HCT116 (cell line): ENCODE results near the gene ENGASE. TPM values are rescaled to one million over a fixed set of nuclear protein-coding genes. Genes with fewer than 3 reads are reported as not detected.

Experiments
- ATAC-seq: fragments of 200-7000 bp; cut with Tn5 transposase; 2 replicates; pipeline ENCODE4 v1.9.1; 2020; ENCODE audit warnings: mild to moderate bottlenecking, moderate library complexity
- BruUV-seq: library from RNA; stranded (reverse); fragments of 400-500 nt; replicated peaks from 2 replicates; lab custom pipeline; 2021; lab: Mats Ljungman, UMichigan
- CTCF ChIA-PET: fragments of 300-600 bp; sonication (Branson Sonifier 250); formaldehyde crosslinking; loops from one replicate; lab custom pipeline; 2021; ENCODE audit warnings: antibody characterized with exemption; lab: Charles Lee
- POLR2A ChIA-PET: fragments of 300-600, 350-600 bp; sonication (Branson Sonifier 250); formaldehyde crosslinking; loops from one replicate; lab custom pipeline; 2021; ENCODE audit warnings: antibody characterized with exemption; lab: Charles Lee
- RAD21 ChIA-PET, 2 experiments: fragments of 300-600 bp; sonication (Branson Sonifier 250); formaldehyde crosslinking; loops; one replicate each; lab custom pipeline; 2023; ENCODE audit warnings: low total read pairs in 2 of 2; ENCODE audit not compliant: uncharacterized antibody in 2 of 2, unreplicated experiment in 2 of 2, low non-redundant PET in 1 of 2; lab: Charles Lee
- DNase-seq: peaks from one replicate; pipeline ENCODE4 v3.0.0-alpha.2; 2010; ENCODE audit warnings: low read depth, low spot score
- H2AFZ ChIP-seq: fragments of 200-600 bp; shearing (Covaris generic), sonication (generic); 2 replicates; pipeline ENCODE4 v1.6.1; 2017; ENCODE audit warnings: low read depth, mixed run types, mixed read lengths, antibody characterized with exemption, low read length; ENCODE audit not compliant: poor library complexity, severe bottlenecking
- H3K27ac ChIP-seq: 2 replicates; pipeline ENCODE4 v1.5.1; 2012; ENCODE audit warnings: low read depth, low read length
- H3K27me3 ChIP-seq: fragments of 200-600 bp; sonication (generic); 2 replicates; pipeline ENCODE4 v1.6.1; 2016; ENCODE audit warnings: mixed run types, low read length, mixed read lengths; ENCODE audit not compliant: insufficient read depth
- H3K36me3 ChIP-seq, 2 experiments: fragments of 200-500 bp in 1 of 2; fragments of 200-600 bp in 1 of 2; sonication (Bioruptor generic) in 1 of 2; sonication (generic) in 1 of 2; 2 replicates each; pipeline versions ENCODE4 v1.5.1 to v1.6.1; 2014 to 2016; ENCODE audit warnings: low read length in 2 of 2, inconsistent platforms in 1 of 2, mixed read lengths in 1 of 2, mixed run types in 1 of 2; ENCODE audit not compliant: insufficient read depth in 2 of 2, control insufficient read depth in 1 of 2
- H3K4me1 ChIP-seq, 2 experiments: fragments of 200-600 bp in 1 of 2; sonication (generic) in 1 of 2; 2 replicates each; pipeline versions ENCODE4 v1.5.1 to v1.6.1; 2012 to 2017; ENCODE audit warnings: low read length in 2 of 2, inconsistent platforms in 1 of 2, mild to moderate bottlenecking in 1 of 2, mixed read lengths in 1 of 2, mixed run types in 1 of 2, moderate library complexity in 1 of 2; ENCODE audit not compliant: insufficient read depth in 2 of 2, control insufficient read depth in 1 of 2
- H3K4me2 ChIP-seq: fragments of 200-600 bp; sonication (generic); 2 replicates; pipeline ENCODE4 v1.6.1; 2017; ENCODE audit warnings: mixed run types, low read length, mixed read lengths
- H3K4me3 ChIP-seq, 2 experiments: fragments of 200-600 bp in 1 of 2; sonication (generic) in 1 of 2; replicated peaks in 1 of 2; 2 replicates each; pipeline ENCODE4 v1.5.1; 2011 to 2016; ENCODE audit warnings: low read length in 2 of 2, control low read depth in 1 of 2, low read depth in 1 of 2, mild to moderate bottlenecking in 1 of 2, mixed read lengths in 1 of 2, mixed run types in 1 of 2
- H3K79me2 ChIP-seq: fragments of 200-600 bp; sonication (generic); 2 replicates; pipeline ENCODE4 v1.6.1; 2017; ENCODE audit warnings: mild to moderate bottlenecking, mixed run types, low read length, moderate library complexity, mixed read lengths; ENCODE audit not compliant: insufficient read depth
- H3K9ac ChIP-seq: fragments of 200-600 bp; sonication (generic); 2 replicates; pipeline ENCODE4 v1.6.1; 2016; ENCODE audit warnings: low read length, mixed read lengths
- H3K9me2 ChIP-seq: fragments of 200-600 bp; sonication (generic), shearing (Covaris generic); 2 replicates; pipeline ENCODE4 v1.6.1; 2017; ENCODE audit warnings: mixed run types, mild to moderate bottlenecking, moderate library complexity; ENCODE audit not compliant: insufficient read depth
- H3K9me3 ChIP-seq, 2 experiments: fragments of 200-500 bp in 1 of 2; fragments of 200-600 bp in 1 of 2; sonication (Bioruptor generic) in 1 of 2; sonication (generic) in 1 of 2; 2 replicates each; pipeline ENCODE4 v1.6.1; 2014 to 2017; ENCODE audit warnings: low read length in 2 of 2, mixed read lengths in 2 of 2, inconsistent platforms in 1 of 2, low read depth in 1 of 2, mild to moderate bottlenecking in 1 of 2, mixed run types in 1 of 2, moderate library complexity in 1 of 2; ENCODE audit not compliant: control insufficient read depth in 1 of 2, insufficient read depth in 1 of 2
- H4K20me1 ChIP-seq: fragments of 200-600 bp; sonication (generic), shearing (Covaris generic); 2 replicates; pipeline ENCODE4 v1.6.1; 2017; ENCODE audit warnings: mixed run types, mild to moderate bottlenecking, moderate library complexity; ENCODE audit not compliant: insufficient read depth
- CEBPB ChIP-seq: IDR thresholded peaks from 2 replicates; pipeline ENCODE4 v1.6.1; 2012; ENCODE audit warnings: low read depth
- CTCF ChIP-seq, 3 experiments: fragments of 200-600 bp in 1 of 3; sonication (generic) in 1 of 3; IDR thresholded peaks in 2 of 3; conservative IDR thresholded peaks in 1 of 3; 2 replicates each; pipeline ENCODE4 v1.5.1; 2012 to 2017; ENCODE audit warnings: low read depth in 2 of 3, low read length in 2 of 3, antibody characterized with exemption in 1 of 3, borderline replicate concordance in 1 of 3, control low read depth in 1 of 3, mild to moderate bottlenecking in 1 of 3, mixed read lengths in 1 of 3, mixed run types in 1 of 3, moderate library complexity in 1 of 3; ENCODE audit not compliant: insufficient read depth in 1 of 3
- EGR1 ChIP-seq: IDR thresholded peaks from 2 replicates; pipeline ENCODE4 v1.6.1; 2012; ENCODE audit warnings: low read depth
- ELF1 ChIP-seq: IDR thresholded peaks from 2 replicates; pipeline ENCODE4 v1.6.1; 2012; ENCODE audit warnings: low read depth, borderline replicate concordance
- EZH2 ChIP-seq: fragments of 200-600 bp; sonication (generic); IDR thresholded peaks from 2 replicates; pipeline ENCODE4 v1.6.1; 2017; ENCODE audit warnings: antibody characterized with exemption, mixed run types
- EZH2phosphoT487 ChIP-seq: fragments of 200-600 bp; IDR thresholded peaks from 2 replicates; pipeline ENCODE4 v1.6.1; 2018; ENCODE audit warnings: antibody characterized with exemption, borderline replicate concordance
- FOSL1 ChIP-seq: IDR thresholded peaks from 2 replicates; pipeline ENCODE4 v1.6.1; 2012; ENCODE audit warnings: low read depth
- JUND ChIP-seq: IDR thresholded peaks from 2 replicates; pipeline ENCODE4 v1.6.1; 2012
- MAX ChIP-seq: IDR thresholded peaks from 2 replicates; pipeline ENCODE4 v1.6.1; 2012
- POLR2A ChIP-seq: IDR thresholded peaks from 2 replicates; pipeline ENCODE4 v1.7.0; 2011; ENCODE audit warnings: borderline replicate concordance; ENCODE audit not compliant: insufficient read depth, insufficient read length; ENCODE audit errors: extremely low read depth
- REST ChIP-seq: IDR thresholded peaks from 2 replicates; pipeline ENCODE4 v1.6.1; 2012; ENCODE audit warnings: low read depth
- SRF ChIP-seq: IDR thresholded peaks from 2 replicates; pipeline ENCODE4 v1.6.1; 2012; ENCODE audit warnings: low read depth
- TCF7L2 ChIP-seq: IDR thresholded peaks from 2 replicates; pipeline ENCODE4 v1.7.0; 2011; ENCODE audit warnings: borderline replicate concordance, inconsistent platforms; ENCODE audit not compliant: insufficient read depth, insufficient read length; ENCODE audit errors: extremely low read depth
- ZBTB33 ChIP-seq: IDR thresholded peaks from 2 replicates; pipeline ENCODE4 v1.6.1; 2011; ENCODE audit warnings: mild to moderate bottlenecking, low read length, moderate library complexity; ENCODE audit not compliant: insufficient replicate concordance; ENCODE audit errors: extremely low read depth
- ZNF274 ChIP-seq: fragments of 200-500 bp; sonication (Bioruptor generic); IDR thresholded peaks from 2 replicates; pipeline ENCODE4 v1.6.1; 2014; ENCODE audit warnings: mild to moderate bottlenecking, low read depth, low read length, inconsistent platforms
- intact Hi-C: fragments of 100-400 bp; cut with micrococcal nuclease; formaldehyde crosslinking; loops from 2 replicates; pipeline ENCODE4 v1.10.0; 2022
- total RNA-seq: library from RNA; stranded (reverse); gene quantifications from one replicate; pipeline ENCODE4 v1.2.1, GENCODE V29; 2021; ENCODE audit not compliant: unreplicated experiment

The ENGASE gene
- total RNA-seq, 1 experiment from 2014 or later: 54.2 TPM

GRCh38 chr17:79036181-79036580 is 38.4 kb upstream of the ENGASE start:
- ATAC-seq: no peak
- ChIA-PET RAD21 (no interaction called here), CTCF (interaction anchor here (0.9 to 2.4 kb wide), 7 partner anchors 7 to 356 kb away, joined by 3 to 16 read pairs (median 9); partner anchors contain the start of gene ENGASE), POLR2A (interaction anchor here (0.6 to 2.6 kb wide), 2 partner anchors 10 to 251 kb away, joined by 3 to 8 read pairs; no protein-coding TSS in a partner anchor)
- H2AFZ ChIP-seq: no peak overlapping the region
- peaks cover 0 to 4% of the 10 kb centered on the region in 2 experiments; a peak in 2 of 4 replicates for H3K4me1 ChIP-seq
- H3K4me2 ChIP-seq: no peak overlapping the region
- no peak overlapping the region for H3K9ac ChIP-seq
- no peaks in the 10 kb centered on the region for H3K36me3 ChIP-seq
- no peaks in the 10 kb centered on the region for H3K27me3 ChIP-seq
- no peak for DNase-seq
- no peaks in the 10 kb centered on the region for H3K79me2 ChIP-seq
- intact Hi-C loops: no loop called here
- H3K4me3 ChIP-seq: no peak overlapping the region
- no peak overlapping the region for H3K27ac ChIP-seq
- H3K9me2 ChIP-seq: no peaks in the 10 kb centered on the region
- BruUV-seq: no TSS peak
- no peaks in the 10 kb centered on the region for H3K9me3 ChIP-seq
- TF ChIP-seq EZH2phosphoT487 (no peak), EZH2 (no peak), FOSL1 (no peak), EGR1 (no peak), ELF1 (no peak), TCF7L2 (no peak), JUND (no peak), CEBPB (no peak), ZNF274 (no peak), CTCF (IDR thresholded peaks at IDR 0.05 in 2 of 3, conservative IDR thresholded peaks at IDR 0.05 in 1 of 3; ENCODE audit: borderline replicate concordance in 1 of 3, insufficient read depth in 1 of 3, low read depth in 2 of 3, low read length in 2 of 3) (no peak), ZBTB33 (no peak), SRF (no peak), POLR2A (no peak), REST (no peak), MAX (no peak)
- no peaks in the 10 kb centered on the region for H4K20me1 ChIP-seq
